ENCODE measurements around the gene CHL1.

The CHL1 gene

DNA sequence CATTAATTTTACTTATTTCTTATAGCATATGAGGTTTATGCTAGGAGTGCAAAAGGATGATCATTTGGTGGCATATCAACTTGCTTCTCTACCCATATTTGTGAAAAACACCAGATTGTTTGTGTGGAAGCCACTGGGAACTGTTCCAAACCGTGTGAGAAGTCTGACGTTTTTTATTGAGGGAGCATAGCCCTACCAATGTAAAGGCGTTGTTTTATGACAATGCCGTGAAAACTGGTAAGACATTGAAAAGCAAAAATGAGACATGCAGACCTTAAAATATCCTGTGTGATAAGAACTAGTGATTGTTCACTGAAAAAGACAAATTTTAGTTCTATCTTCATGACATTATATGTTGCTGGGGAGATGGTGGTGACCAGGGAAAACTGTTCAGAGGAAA is 87.8 kb downstream of the CHL1 start:
- no peak for DNase-seq (ENCODE audit: low spot score)

DNA sequence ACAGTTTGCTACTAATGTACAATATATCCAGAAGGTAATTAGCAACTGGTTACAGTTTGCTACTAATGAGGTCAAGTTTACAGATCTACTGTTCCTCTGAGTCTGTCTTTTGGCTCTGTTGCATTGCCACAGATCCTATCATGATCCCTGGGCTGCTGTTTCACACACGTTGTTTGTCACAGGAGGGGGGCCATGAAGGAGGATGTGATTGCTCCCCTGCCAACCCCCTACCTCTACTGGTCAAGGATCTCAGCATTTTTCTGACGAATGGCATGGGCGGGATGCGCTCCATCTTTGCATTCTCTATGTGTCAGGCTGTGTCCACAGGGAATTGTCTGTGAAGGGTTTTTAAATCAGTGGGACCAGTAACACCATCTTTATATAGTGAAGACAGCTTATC is 91.9 kb downstream of the CHL1 start:
- DNase-seq (ENCODE audit: low spot score), result no peak

DNA sequence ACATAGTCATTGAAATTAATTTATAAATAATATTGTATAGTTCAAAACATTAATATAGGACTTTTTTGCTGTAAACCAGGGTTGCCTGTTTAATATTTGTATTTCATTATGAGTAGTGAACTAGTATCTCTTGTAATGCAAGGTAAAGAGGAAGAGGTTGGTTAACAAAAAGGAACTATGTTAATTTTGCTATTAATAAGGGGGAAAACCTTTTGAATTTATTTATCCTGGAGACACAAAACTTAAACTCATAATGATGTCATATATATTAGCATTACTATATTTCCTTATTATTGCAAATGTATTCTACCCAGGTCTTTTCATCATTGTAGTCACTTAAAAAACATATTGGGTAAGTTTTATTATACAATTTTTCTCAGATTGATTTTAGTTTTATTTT is 94.5 kb downstream of the CHL1 start:
- DNase-seq (ENCODE audit: low spot score), result no peak

DNA sequence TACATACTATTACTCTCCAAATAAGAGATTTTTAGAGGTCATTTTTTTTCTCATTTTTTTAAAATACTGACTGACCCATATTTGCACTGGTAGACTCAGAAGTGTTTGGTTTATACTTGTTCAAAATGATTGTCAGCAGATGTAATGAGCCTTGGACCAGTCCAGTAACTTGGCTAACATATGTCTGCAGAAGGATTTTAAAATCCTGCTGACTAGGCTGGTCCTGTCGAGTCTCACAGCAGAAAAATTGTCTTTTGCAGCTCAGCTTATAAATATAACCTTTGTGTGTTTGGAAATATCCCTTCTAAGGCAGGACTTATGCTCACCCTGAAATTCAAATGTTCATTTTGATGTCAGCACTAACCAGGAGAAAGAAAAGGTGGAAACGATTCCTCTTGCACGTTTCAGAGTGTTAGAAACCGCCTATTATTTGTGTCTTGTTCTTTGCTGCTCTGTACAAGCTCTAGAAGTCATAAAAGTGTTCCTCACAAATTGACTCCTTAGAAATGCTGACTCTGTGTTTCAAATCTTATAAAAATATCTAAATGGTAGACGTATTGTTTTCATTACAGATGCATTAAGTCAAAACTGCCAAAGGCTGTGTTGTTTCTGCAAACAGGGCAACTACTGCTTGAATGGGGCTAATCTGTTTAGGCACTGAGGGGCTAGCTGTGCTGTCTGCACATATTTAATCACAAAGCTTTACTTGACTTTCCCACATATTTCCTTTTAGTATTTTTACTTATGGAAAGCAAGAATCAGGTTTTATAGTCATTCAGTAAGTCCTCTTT is 95.3 kb downstream of the CHL1 start:
- no peak for DNase-seq (ENCODE audit: low spot score)

DNA sequence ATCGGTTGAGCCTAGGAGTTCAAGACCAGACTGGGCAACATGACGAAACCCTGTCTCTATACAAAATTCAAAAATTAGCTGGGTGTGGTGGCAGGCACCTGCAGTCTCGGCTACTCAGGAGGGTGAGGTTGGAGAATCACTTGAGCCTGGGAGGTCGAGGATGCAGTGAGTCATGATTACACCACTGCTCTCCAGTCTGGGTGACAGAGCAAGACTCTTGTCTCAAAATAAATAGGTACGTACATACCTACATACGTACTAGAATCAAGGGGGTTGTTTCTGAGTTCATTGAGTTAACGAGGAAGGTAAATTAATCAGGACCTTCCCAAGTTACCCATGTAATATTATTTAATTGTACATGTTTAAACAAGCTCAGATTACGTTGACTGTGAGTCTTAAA is 97.5 kb downstream of the CHL1 start:
- no peak for DNase-seq (ENCODE audit: low spot score)

DNA sequence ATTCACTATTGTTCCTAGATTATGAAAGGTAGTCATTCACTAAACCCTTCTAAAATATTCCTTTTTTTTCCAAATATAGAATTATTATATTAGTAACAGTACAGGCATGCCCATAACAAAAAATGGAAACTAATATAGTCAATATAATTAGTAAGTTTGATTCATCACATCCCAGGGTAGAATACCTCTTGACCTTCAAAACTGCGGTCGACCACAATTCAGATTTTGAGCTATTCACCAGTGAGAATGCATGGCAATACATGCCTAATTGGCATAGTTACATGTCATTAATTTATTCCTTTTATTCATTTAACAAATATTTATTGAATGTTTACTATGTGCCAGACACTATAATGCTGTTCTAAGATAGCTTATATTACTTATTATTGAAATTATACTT is 98.0 kb downstream of the CHL1 start:
- no peak for DNase-seq (ENCODE audit: low spot score)

DNA sequence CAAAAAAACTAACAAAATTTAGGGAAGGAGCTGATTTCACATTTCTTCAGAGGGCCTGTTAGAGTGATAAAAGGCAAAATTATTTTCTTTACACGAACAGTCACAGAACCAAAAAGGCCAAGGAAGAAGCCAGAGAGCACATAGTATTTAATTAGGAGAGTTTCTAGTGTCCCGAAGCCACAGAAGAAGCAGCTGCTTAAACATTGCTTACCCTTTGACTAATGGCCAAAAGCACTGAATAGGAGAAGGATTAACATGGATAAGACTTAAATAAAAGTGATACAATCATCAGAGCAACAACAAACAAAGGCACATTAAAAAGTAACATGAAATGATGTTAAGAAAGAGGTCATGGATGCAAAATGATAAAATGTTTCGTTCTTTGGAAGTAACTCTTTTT is 98.6 kb downstream of the CHL1 start:
- no peak for DNase-seq (ENCODE audit: low spot score)

DNA sequence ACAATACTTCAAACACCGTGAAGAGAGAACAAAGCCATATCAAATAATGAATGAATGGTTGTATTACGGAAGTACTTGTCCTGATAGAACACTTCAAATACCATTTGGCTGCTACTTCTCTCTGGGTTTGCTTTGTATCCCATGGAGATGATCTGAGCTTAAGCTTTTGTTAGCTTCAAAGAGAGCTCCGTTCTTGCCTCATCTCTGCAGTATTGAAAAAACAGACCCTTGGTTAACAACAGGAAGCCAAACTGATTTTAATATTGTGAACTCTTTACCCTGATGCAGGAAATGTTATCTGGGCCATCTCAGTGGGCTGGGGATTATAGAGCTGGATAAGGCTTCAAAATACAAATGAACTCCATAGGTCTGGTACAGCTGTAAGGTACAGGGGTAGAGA is 101.0 kb downstream of the CHL1 start:
- no peak for DNase-seq (ENCODE audit: low spot score)

DNA sequence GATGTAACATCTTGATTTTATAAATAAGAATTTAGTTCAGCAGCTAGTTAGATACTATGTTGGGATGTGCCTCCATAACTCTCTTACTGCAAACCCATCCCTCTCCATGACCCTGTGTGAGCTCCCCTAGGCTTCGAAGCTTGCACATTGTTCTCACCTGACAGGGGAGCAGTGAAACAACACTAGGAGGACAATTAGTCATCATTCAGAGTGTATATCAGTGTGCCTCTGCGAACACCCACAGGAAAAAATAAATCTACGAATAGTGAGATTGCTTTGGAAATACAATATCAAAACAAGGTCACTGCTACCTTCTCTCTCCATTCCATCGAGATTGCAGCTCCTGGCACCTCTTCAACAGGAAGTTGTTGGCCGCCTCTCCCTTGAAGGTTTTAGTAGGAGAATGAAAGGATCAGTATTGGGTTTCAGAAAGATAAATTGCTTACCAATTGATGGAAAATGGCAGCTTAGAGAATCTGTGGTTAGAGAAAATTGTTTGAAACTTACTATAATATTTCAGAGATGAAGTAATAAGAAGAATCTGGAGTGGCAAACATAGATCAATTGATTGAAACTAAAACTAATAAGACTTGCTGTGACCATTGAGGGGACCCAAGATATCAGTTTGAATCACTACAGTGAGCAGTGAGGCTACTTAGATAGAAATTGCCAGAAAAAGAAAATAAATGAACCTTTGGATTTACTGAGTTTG is 103.2 kb downstream of the CHL1 start:
- no peak for DNase-seq (ENCODE audit: low spot score)

DNA sequence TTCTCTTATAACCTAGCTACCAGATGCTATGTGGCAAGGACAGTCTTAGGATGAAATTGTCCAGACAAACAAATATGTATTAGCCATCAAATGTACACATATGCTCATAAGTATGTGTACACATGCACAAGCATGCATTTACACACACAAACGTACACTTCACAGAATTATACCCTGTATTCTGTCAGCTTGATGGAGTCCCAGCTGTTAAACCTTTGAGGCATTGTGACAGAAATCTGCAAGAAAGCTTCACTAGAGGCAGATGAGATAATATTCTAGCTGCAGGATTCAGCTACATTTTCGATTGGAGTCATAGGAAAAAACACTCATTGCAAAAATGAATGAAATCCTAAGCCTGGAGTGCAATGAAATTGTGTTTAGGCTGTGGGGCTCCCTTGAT is 110.6 kb downstream of the CHL1 start:
- no peak for DNase-seq (ENCODE audit: low spot score)

DNA sequence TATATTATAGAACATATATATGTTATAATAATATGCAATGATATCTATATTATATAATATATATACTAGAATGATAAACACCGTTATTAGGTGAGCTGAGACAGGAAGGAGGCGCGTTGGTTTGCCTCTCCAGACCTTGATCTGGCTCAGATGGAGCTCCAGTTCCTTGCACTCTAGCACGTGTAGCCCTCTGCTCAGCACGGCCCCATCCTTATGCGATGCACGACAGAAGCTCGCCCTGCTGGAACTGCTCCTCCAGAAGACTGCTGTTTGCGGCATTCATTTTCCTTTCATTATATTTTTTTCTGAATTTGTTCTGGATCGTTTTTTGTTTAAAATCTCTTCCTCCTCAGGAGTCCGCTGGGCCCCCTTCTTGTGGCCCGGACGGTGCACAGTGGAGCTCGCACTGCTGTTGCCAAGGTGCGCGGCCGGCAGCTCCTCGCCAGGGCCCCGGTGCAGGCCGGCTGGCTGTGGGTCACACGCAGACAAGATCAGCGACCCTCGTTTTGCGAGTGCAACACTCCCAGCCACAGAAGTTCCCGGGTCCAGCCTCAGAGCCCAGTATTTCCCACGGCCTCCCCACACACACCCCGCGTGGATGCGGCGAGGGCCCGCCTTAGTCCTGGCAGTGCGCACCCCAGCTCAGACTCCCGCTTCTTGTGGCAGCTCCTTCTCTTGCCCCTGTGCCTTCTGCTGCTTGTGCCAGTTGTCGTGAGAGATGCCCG is 112.2 kb downstream of the CHL1 start:
- no peak for DNase-seq (ENCODE audit: low spot score)

DNA sequence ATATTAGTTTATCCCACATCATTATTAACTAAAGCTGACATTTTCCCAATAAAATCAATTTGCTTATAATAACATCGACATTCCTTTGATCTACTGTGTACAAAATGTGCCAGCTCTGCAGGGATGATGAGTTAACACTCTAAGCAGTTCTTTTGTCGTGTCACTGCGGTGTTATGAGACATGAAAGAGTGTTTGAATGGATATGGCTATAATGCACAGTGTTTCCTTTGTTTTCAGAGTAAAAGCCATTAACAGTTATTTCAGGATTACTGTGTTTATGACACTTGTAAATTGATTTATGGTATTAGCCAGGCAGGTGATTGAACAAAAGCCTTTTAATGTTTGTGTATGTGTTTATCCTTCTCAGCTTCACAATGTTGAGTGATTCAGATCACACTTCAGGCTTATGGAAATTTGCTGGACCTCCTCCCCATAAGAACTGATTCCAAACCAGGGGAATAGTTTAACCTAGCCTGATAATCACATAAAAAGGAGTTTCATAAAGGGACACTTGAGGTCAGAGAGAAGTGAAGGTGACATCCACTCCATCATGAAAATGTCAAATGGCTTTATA is 115.7 kb downstream of the CHL1 start:
- DNase-seq (ENCODE audit: low spot score), result no peak

DNA sequence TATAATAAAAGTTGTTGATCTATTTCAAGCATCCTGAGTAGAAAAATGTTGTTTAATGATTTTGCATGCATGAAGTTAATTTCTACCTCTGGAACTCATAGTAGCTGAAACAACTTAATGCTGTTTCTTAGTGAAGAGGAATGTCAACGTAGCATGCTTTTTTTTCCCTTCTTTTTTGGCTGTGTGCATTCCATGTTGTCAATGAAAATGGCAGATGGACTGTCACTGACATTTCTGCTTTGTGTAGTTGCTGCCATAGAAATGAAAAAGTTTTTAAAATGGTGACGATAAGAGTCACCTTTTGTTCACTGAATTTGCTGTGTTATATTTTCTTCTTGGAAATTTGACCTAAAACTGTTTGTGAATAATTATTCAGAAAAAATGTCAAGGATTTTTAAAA is 116.3 kb downstream of the CHL1 start:
- DNase-seq (ENCODE audit: low spot score), result no peak

DNA sequence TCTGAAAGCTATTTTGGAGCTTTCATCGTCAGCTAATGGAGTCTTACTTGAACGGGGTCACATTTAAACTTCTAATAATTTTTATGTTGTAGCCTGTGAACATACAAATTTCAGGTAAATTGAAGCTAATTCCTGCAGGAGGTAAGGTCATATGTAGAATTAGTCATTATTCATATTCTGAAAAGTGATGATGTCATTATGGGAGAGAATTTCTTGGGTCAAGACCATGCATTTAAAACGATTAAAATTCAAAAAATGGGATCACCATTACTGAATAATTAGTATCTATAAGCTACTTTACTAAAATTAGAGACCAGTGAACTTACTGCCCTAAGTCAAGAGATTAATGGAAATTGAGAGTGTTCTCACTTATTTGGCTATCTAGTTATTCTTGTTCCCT is 120.4 kb downstream of the CHL1 start:
- DNase-seq (ENCODE audit: low spot score), result no peak

DNA sequence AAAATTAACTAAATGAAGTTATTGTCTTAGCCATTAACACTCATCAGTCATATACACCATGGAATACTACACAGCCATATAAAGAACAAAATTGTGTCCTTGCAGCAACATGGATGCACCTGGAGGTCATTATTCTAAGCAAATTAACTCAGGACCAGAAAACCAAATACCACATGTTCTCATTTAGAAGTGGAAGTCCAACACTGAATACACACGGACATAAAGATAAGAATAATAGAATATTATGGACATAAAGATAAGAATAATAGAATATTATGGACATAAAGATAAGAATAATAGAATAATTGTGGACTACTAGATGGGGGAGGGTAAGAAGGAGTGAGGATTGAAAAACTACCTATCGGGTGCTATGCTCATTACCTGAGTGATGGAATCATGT is 122.3 kb downstream of the CHL1 start:
- no peak for DNase-seq (ENCODE audit: low spot score)

DNA sequence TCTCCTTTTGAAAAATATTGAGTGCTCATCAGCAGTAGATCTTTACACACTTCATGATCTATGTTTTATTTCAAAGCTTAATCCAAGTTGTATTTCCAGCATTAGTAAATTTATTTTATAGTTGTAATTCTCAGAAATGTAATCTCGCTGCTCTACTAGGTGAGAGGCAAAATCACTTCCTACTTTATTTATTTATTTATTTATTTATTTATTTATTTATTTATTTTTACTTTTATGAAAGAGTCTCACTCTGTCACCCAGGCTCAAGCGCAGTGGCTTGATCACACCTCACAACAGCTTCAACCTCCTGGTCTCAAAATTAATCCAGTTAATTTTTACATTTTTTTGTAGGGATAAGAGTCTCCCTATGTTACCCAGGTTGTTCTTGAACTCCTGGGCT is 127.9 kb downstream of the CHL1 start:
- DNase-seq (ENCODE audit: low spot score), result no peak

DNA sequence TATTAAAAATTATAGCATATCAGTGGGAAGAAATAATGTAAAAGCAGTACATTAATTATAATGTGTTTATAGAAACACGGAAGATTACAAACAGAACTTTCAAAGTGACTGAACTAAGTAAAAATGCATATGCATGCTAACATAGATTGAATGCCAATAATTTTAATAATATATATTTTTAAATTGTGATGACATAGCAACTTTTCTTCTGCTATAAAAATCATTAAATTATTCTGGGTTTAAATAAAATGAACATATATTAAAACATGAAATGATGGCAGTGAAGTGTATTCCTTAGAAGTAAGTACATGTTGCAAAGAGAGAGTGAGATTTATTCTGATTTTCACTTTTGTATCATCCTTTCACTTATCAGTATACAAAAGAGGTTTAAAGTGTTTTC is 128.9 kb downstream of the CHL1 start:
- DNase-seq (ENCODE audit: low spot score), result no peak

DNA sequence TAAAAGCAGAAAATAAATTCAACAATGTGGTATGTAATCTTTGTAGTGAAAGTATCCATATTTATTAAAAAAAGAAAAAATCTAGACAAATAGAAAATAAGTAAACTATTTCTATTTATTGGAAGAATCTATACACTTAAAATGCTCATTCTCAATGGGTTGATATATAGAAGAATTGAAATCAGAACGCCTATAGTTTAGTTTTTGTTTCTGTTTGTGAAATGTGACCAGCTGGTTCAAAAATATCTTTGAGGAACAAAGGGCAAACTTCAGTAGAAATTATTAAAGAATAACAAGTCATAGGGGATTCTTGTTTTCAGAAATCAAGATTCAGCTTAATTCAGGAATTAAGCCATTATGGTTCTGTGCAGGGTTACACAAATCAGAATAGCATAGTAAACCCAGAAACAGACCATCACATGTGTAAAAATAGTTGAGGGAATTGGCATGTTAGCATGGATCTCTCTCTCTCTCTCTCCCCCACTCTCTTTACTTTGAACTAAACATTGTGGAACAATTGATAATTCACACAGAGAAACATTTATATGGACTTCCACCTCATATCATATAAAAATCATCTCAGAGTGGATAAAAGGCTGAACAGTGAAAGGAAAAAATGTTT is 134.0 kb downstream of the CHL1 start:
- no peak for DNase-seq (ENCODE audit: low spot score)

DNA sequence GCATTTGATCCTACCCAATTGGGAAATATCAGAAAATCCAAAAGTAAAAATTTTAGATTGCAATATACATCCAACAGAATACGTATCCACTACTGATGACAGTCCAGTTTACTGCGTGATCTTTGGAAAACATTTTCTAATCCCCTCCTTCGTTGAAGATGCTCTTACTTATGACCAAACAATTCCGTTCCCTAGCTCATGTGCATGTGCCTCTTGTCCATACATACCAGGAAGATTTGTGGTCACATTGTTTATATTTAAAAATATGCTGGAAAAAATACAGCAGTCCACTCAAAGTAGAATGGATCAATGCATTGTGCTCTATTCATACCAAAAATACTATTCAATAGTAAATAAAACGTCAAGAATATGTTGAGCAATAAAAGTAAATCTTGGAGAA is 135.3 kb downstream of the CHL1 start:
- no peak for DNase-seq (ENCODE audit: low spot score)

DNA sequence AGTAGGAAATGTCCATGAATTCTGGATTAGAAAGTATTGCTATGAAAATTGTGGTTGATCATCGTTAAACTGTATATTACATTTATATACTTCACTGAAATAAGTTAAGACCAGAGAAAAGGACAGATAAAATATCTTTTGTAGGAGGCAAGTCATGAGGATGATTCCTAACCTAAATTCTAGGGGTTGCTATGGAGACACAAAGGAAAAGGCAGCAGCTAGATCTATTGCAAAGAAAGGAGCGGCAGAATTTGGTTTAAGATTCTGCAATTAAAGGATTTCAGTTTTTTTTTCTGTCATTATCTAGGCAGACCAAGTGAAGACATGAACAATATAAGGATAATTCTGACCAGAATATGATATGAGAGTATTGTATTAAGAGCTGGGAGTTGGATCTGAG is 136.1 kb downstream of the CHL1 start:
- DNase-seq (ENCODE audit: low spot score), result no peak

DNA sequence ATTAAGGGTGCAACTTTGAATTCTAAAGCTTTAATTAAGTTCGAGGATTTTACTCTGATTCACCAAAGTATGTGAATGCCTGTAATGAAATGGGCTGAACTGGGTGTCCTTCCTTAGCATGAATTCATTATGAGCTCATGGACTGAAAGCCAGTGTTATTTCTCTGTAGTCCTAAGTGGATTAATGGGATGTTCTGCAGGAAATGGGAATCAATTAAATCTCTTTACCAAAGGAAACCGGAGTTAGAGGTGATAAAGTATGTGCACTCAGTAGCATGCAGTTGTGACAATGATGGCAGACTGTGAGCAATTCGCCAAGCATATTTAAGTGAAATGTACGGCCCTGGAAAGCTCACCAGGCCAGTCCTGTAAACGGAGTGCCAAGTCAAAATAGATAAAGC is 138.7 kb downstream of the CHL1 start:
- DNase-seq (ENCODE audit: low spot score), result no peak

DNA sequence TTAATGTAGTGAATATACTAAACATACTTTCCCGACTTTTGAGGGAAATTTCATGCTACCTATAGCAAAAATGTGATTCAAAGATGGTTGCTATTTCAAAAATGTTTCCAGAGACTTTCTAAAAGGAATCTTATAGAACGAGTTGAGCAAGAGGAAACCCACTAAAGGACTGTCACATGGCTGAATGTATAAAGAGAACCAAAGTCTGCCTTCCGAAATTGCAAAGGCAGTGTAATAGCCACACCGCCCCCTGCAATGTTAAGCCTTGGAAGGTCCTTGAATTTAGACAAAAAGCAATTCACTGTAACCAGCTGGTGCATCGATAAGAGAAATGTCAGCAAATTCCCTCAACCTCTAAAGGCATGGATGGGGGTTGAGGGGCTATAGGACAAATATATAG is 142.8 kb downstream of the CHL1 start:
- no peak for DNase-seq (ENCODE audit: low spot score)

DNA sequence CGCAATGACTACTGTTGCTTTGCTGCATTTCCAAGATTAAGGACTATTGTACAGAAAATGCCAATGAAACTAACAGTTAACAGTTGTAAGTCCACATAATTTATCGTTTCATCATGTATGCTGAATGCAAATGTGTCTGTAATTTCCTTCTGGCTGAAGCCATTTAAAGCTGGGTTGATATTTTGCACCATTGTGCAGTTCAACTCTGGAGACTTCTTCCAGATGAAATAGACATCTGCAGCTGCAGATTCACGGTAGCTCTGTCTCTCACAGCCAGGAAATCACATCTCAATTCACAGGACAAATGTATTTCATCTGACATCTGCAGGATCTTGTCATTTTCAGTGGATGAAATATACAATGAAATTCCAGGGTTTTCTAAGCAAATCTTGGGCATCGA is 145.4 kb downstream of the CHL1 start:
- DNase-seq (ENCODE audit: low spot score), result no peak
